ENCODE measurements around the gene SDCCAG8.

- TF ChIP-seq CTCF (IDR thresholded peaks at IDR 0.05) (no peak), POLR2A (IDR thresholded peaks at IDR 0.05) (no peak)
These were observed 231.3 kb downstream of the SDCCAG8 start for GRCh38 chr1:243487036-243487648.
